SU-DHL-6 (cell line): Measurements from ENCODE around the gene OSBP2.

ENCODE experiments used
- CTCF ChIP-seq: fragments of 200-600 bp; sonication (generic); IDR thresholded peaks from one replicate; pipeline ENCODE4 v1.5.1; 2017; ENCODE audit warnings: antibody characterized with exemption, mild to moderate bottlenecking, low read length, moderate library complexity; ENCODE audit not compliant: insufficient read depth, poor library complexity, severe bottlenecking
- EZH2phosphoT487 ChIP-seq: fragments of 200-600 bp; sonication (generic), shearing (Covaris generic); conservative IDR thresholded peaks from 2 replicates; pipeline ENCODE4 v1.6.1; 2018; ENCODE audit warnings: mild to moderate bottlenecking, antibody characterized with exemption, low read length, moderate library complexity, mixed read lengths

- TF ChIP-seq EZH2phosphoT487 (no peak), CTCF (no peak)
Measured at GRCh38 chr22:30665786-30666185, 28.9 kb upstream of the OSBP2 start.
